Astrocyte of the spinal cord (primary cell): Measurements from ENCODE around the gene BCAS3.

Experiments
- DNase-seq: peaks from one replicate; pipeline ENCODE4 v3.0.0; 2011; ENCODE audit warnings: low read depth, low spot score
- H3K4me3 ChIP-seq: 2 replicates; pipeline ENCODE4 v1.5.1; 2011; ENCODE audit warnings: low read depth, mild to moderate bottlenecking, low read length, moderate library complexity
- CTCF ChIP-seq: IDR thresholded peaks from 2 replicates; pipeline ENCODE4 v1.5.1; 2012; ENCODE audit warnings: low read depth, mild to moderate bottlenecking, low read length, inconsistent platforms
- in situ Hi-C: cut with HindIII; loops from 2 replicates; pipeline ENCODE4 v1.10.0; 2017; ENCODE audit warnings: low sequenced_read_pairs

The BCAS3 gene

GRCh38 chr17:61168506-61168905, 490.9 kb downstream of the BCAS3 start:
- in situ Hi-C loops, result no loop called here
- no peak overlapping the region for H3K4me3 ChIP-seq
- no peak for TF ChIP-seq CTCF
- DNase-seq, result no peak

DNA sequence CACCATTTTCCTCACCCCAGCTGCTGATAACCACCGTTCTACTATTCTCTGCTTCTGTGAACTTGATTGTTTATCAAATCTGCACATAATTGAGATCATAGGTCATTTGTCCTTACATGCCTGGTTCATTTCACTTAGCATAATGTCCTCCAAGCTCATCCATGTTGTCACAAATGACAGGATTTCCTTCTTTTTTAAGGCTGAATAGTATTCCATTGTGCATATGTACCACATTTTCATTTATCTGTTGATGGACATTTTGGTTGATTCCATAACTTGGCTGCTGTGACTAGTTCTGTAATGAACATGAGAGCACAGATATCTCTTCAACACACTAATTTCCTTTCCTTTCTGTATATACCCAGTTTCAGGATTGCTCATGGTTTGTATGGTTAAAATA, 496.7 kb downstream of the BCAS3 start:
- TF ChIP-seq CTCF, result no peak
- no peak for DNase-seq
- in situ Hi-C loops, result no loop called here
- H3K4me3 ChIP-seq, result no peak overlapping the region

GRCh38 chr17:61175298-61176142, 497.9 kb downstream of the BCAS3 start:
- DNase-seq, result no peak
- no peak overlapping the region for H3K4me3 ChIP-seq
- in situ Hi-C loops, result no loop called here
- no peak for TF ChIP-seq CTCF

DNA sequence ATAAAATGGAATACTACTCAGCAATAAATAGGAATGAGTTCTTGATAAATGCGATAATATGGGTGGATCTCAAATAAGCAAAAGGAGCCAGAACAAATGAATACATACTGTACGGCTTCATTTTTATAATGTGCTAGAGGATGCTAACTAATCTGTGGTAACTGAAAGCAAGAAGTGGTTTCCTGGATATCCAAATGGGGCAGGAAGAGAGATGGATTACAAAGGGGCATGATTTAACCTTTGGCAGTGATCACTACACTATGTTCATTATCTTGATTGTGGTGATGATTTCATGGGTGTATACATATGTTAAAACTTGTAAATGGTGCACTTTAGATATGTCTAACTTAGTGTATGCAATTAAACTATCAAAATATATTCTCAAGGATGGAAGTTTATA, 499.7 kb downstream of the BCAS3 start:
- H3K4me3 ChIP-seq, result no peak overlapping the region
- in situ Hi-C loops, result no loop called here
- DNase-seq, result no peak
- TF ChIP-seq CTCF, result no peak

DNA sequence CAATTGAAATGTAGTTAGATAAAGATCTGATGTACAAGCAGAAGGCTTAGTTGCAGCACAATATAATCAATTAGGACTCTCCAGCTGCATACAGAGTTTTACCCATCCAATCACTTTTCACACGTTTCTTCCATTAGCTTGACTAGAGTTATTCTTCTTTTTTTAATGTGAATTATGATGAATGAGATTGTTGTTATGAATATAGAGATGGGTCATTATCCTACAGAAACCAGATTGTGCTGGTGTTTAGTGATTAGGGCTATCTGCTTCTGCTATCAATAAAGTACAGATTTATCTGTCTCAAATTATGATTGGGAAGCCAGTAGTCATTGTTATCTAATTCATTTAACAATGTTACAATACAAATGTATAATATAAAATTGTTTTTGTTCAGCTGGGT, 500.6 kb downstream of the BCAS3 start:
- no peak for DNase-seq
- no peak overlapping the region for H3K4me3 ChIP-seq
- no peak for TF ChIP-seq CTCF
- in situ Hi-C loops, result no loop called here

- in situ Hi-C loops, result no loop called here
- no peak for TF ChIP-seq CTCF
- no peak overlapping the region for H3K4me3 ChIP-seq
- no peak for DNase-seq
Measured at GRCh38 chr17:61179380-61179806, 501.7 kb downstream of the BCAS3 start.
